Glutamatergic neuron (in vitro differentiated cells): ENCODE measurements around the gene FGD5. TPM values are rescaled to one million over a fixed set of nuclear protein-coding genes. Genes with fewer than 3 reads are reported as not detected.
A peak's percentile ranks its signal among the peaks of the same experiment; 100 is the strongest.

Experiments
- DNase-seq: peaks from one replicate; pipeline ENCODE4 v3.0.0; 2022
- H3K27ac Mint-ChIP-seq: one replicate; pipeline ENCODE4 v1.8.0; 2020; ENCODE audit warnings: mild to moderate bottlenecking, mixed read lengths, inconsistent platforms; ENCODE audit not compliant: unreplicated experiment
- H3K27me3 Mint-ChIP-seq: one replicate; pipeline ENCODE4 v1.8.0; 2020; ENCODE audit warnings: mild to moderate bottlenecking, moderate library complexity, mixed read lengths, inconsistent platforms; ENCODE audit not compliant: unreplicated experiment
- H3K36me3 Mint-ChIP-seq: one replicate; pipeline ENCODE4 v1.8.0; 2020; ENCODE audit warnings: mild to moderate bottlenecking, mixed read lengths, inconsistent platforms; ENCODE audit not compliant: unreplicated experiment
- H3K4me1 Mint-ChIP-seq: one replicate; pipeline ENCODE4 v1.8.0; 2020; ENCODE audit warnings: mild to moderate bottlenecking, low read depth, mixed read lengths, inconsistent platforms; ENCODE audit not compliant: unreplicated experiment
- H3K4me3 Mint-ChIP-seq: one replicate; pipeline ENCODE4 v1.8.0; 2020; ENCODE audit warnings: mild to moderate bottlenecking, mixed read lengths, inconsistent platforms; ENCODE audit not compliant: unreplicated experiment
- H3K9me3 Mint-ChIP-seq: one replicate; pipeline ENCODE4 v1.8.0; 2020; ENCODE audit warnings: mild to moderate bottlenecking, moderate library complexity, mixed read lengths, inconsistent platforms; ENCODE audit not compliant: unreplicated experiment
- total RNA-seq: library from RNA; stranded (reverse); fragmentation: NEBNext Ultra II Directional; extraction: Animal tissue kit (Norgen Biotek cat#: 25700); gene quantifications from one replicate; pipeline ENCODE4 v1.2.1, GENCODE V29; 2021; ENCODE audit not compliant: unreplicated experiment
- TF ChIP-seq, protein P1 (sequence below): fragments of 200-600 bp; sonication (generic); IDR thresholded peaks from one replicate; pipeline ENCODE4 v1.5.0; 2021; ENCODE audit not compliant: partially characterized antibody, unreplicated experiment

FGD5 gene
- total RNA-seq, 1 donor from 2014 or later, result 3.1 TPM

- H3K4me3 Mint-ChIP-seq, result no peak overlapping the region
- H3K27me3 Mint-ChIP-seq, result no peaks in the 10 kb centered on the region
- peaks cover 8% of the 10 kb centered on the region for H3K36me3 Mint-ChIP-seq
- peaks cover 22% of the 10 kb centered on the region for H3K4me1 Mint-ChIP-seq
- H3K9me3 Mint-ChIP-seq, result peaks cover 2% of the 10 kb centered on the region
- DNase-seq, result no peak
- TF ChIP-seq, protein P1, sequence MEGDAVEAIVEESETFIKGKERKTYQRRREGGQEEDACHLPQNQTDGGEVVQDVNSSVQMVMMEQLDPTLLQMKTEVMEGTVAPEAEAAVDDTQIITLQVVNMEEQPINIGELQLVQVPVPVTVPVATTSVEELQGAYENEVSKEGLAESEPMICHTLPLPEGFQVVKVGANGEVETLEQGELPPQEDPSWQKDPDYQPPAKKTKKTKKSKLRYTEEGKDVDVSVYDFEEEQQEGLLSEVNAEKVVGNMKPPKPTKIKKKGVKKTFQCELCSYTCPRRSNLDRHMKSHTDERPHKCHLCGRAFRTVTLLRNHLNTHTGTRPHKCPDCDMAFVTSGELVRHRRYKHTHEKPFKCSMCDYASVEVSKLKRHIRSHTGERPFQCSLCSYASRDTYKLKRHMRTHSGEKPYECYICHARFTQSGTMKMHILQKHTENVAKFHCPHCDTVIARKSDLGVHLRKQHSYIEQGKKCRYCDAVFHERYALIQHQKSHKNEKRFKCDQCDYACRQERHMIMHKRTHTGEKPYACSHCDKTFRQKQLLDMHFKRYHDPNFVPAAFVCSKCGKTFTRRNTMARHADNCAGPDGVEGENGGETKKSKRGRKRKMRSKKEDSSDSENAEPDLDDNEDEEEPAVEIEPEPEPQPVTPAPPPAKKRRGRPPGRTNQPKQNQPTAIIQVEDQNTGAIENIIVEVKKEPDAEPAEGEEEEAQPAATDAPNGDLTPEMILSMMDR, result no peak
- H3K27ac Mint-ChIP-seq, result peak overlapping the region; percentile 35
Observed at GRCh38 chr3:14976317-14976716, 157.6 kb downstream of the FGD5 start.

GRCh38 chr3:14980689-14981088, 161.9 kb downstream of the FGD5 start:
- Mint-ChIP-seq H3K9me3 (no peaks in the 10 kb centered on the region), H3K36me3 (no peaks in the 10 kb centered on the region), H3K4me1 (peaks cover 14% of the 10 kb centered on the region), H3K4me3 (no peak overlapping the region), H3K27ac (no peak overlapping the region), H3K27me3 (no peaks in the 10 kb centered on the region)
- no peak for DNase-seq
- TF ChIP-seq, protein P1, result no peak

Other genes with a start within 250 kb of the FGD5 start
- gene CCDC174, start 167.2 kb upstream of the FGD5 start, total RNA-seq, result 22.1 TPM
- gene C3orf20, start 143.8 kb upstream of the FGD5 start, total RNA-seq, result not detected
- 57.5 TPM for gene NR2C2, start 128.6 kb downstream of the FGD5 start, total RNA-seq
- gene MRPS25, start 246.4 kb downstream of the FGD5 start, total RNA-seq, result 141 TPM